Measurements from ENCODE around the gene PDIA3.
"Not testable (repeated sequence)": the region's sequence is repeated elsewhere in the genome, so short reads cannot be mapped to it uniquely, and the experiment has no call there.

DNA sequence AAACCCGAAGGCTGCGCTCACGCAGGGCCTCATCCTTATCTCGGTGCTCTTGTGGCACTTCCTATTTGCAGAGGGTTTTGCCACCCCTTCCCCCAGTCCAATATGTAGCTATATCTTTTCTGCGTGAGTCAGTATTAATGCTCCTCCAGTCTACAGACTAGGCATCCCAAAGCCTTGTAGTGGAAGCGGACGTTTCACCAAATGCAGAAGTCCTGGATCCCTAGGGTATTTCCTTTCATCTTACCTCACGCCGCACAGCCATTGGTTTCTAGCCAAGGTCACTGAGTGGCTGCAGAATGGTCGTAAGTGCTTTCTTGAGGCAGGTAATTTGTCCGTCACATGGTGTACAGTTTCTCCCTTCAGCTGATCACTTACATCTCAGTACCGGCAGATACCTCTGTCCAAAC is 668 bp downstream of the PDIA3 start:
- TF ChIP-seq, protein P1, sequence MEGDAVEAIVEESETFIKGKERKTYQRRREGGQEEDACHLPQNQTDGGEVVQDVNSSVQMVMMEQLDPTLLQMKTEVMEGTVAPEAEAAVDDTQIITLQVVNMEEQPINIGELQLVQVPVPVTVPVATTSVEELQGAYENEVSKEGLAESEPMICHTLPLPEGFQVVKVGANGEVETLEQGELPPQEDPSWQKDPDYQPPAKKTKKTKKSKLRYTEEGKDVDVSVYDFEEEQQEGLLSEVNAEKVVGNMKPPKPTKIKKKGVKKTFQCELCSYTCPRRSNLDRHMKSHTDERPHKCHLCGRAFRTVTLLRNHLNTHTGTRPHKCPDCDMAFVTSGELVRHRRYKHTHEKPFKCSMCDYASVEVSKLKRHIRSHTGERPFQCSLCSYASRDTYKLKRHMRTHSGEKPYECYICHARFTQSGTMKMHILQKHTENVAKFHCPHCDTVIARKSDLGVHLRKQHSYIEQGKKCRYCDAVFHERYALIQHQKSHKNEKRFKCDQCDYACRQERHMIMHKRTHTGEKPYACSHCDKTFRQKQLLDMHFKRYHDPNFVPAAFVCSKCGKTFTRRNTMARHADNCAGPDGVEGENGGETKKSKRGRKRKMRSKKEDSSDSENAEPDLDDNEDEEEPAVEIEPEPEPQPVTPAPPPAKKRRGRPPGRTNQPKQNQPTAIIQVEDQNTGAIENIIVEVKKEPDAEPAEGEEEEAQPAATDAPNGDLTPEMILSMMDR (conservative IDR thresholded peaks at IDR 0.05; ENCODE audit: low read length): not testable (repeated sequence)
- not testable (repeated sequence) for TF ChIP-seq EZH2phosphoT487 (IDR thresholded peaks at IDR 0.05; ENCODE audit: borderline replicate concordance, low read depth, low read length)

All from OCI-LY7 (cell line).